Left forelimb (tissue), 1 donor: Measurements from ENCODE around the gene SAMD5.
"Not testable (repeated sequence)": the region's sequence is repeated elsewhere in the genome, so short reads cannot be mapped to it uniquely, and the experiment has no call there.

Source experiments
- DNase-seq: peaks from one replicate; pipeline ENCODE4 v3.0.0-alpha.2; 2018; ENCODE audit warnings: low spot score

SAMD5 gene

GRCh38 chr6:147528511-147529145 is 20.1 kb downstream of the SAMD5 start:
- DNase-seq, result no peak

- no peak for DNase-seq
Observed at GRCh38 chr6:147530132-147531060, 21.9 kb downstream of the SAMD5 start.

- no peak for DNase-seq
Observed at GRCh38 chr6:147531321-147531720, 22.8 kb downstream of the SAMD5 start.

GRCh38 chr6:147534116-147534860 is 25.8 kb downstream of the SAMD5 start:
- no peak for DNase-seq

- DNase-seq, result no peak
Observed at GRCh38 chr6:147538821-147539220, 30.3 kb downstream of the SAMD5 start.

GRCh38 chr6:147540075-147540474 is 31.6 kb downstream of the SAMD5 start:
- no peak for DNase-seq

- not testable (repeated sequence) for DNase-seq
Observed at GRCh38 chr6:147542436-147542835, 33.9 kb downstream of the SAMD5 start.

- no peak for DNase-seq
Observed at GRCh38 chr6:147544420-147544819, 35.9 kb downstream of the SAMD5 start.

- no peak for DNase-seq
Observed at GRCh38 chr6:147546501-147547368, 38.2 kb downstream of the SAMD5 start.

GRCh38 chr6:147547369-147547902 is 38.9 kb downstream of the SAMD5 start:
- no peak for DNase-seq

- no peak for DNase-seq
Observed at GRCh38 chr6:147548921-147549475, 40.5 kb downstream of the SAMD5 start.

GRCh38 chr6:147549531-147549930 is 41.0 kb downstream of the SAMD5 start:
- no peak for DNase-seq

GRCh38 chr6:147551976-147552375 is 43.5 kb downstream of the SAMD5 start:
- no peak for DNase-seq

- DNase-seq, result no peak
Observed at GRCh38 chr6:147553099-147553498, 44.6 kb downstream of the SAMD5 start.

GRCh38 chr6:147554281-147554680 is 45.8 kb downstream of the SAMD5 start:
- no peak for DNase-seq

- no peak for DNase-seq
Observed at GRCh38 chr6:147559006-147559405, 50.5 kb downstream of the SAMD5 start.

- DNase-seq, result no peak
Observed at GRCh38 chr6:147560670-147561069, 52.2 kb downstream of the SAMD5 start.

- DNase-seq, result no peak
Observed at GRCh38 chr6:147561726-147562125, 53.2 kb downstream of the SAMD5 start.

GRCh38 chr6:147563472-147563871 is 55.0 kb downstream of the SAMD5 start:
- no peak for DNase-seq

GRCh38 chr6:147564556-147564955 is 56.1 kb downstream of the SAMD5 start:
- no peak for DNase-seq
